ENCODE results near the gene NDUFB3. TPM values are rescaled to one million over a fixed set of nuclear protein-coding genes. Genes with fewer than 3 reads are reported as not detected.

Gene NDUFB3
- polyA plus RNA-seq, 1 donor = 91.4 TPM

- H3K36me3 ChIP-seq (ENCODE audit: control insufficient read depth, insufficient read depth, low read length) = peaks cover 14% of the 10 kb centered on the region
- H3K9me3 ChIP-seq (ENCODE audit: control insufficient read depth, low read depth, low read length) = no peaks in the 10 kb centered on the region
- H3K4me3 ChIP-seq (ENCODE audit: low read length) = no peak overlapping the region
- no CpG with 5 or more reads among the region's 2 CpGs for WGBS (ENCODE audit: insufficient coverage, low lambda C conversion rate)
- no peak for DNase-seq
- peak overlapping the region; percentile 88 for H3K27ac ChIP-seq (ENCODE audit: low read length)
- H3K4me1 ChIP-seq (ENCODE audit: control insufficient read depth, insufficient read depth, low read length) = peaks cover 60% of the 10 kb centered on the region
- H3K27me3 ChIP-seq (ENCODE audit: control insufficient read depth, insufficient read depth, low read length) = no peaks in the 10 kb centered on the region
These were observed 55.3 kb downstream of the NDUFB3 start for GRCh38 chr2:201127152-201127511.

DNA sequence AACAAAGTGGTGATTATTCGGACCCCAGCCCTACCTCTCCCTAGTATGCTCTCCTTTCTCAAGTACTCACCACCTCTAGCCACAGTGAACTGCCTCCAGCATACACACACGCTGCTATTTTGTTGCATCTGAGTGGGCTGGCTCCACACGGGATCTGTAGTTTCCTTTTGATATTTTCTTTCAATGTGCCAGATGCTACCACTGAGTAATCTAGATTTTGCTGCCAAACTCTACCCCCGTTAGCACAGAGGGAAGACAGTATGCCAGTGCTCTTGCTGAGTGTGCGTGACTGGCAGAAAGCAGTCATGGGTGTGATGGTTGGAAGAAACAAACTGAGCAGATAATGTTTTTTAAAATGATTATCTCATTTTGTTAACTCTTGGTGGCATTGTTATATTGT is 55.8 kb downstream of the NDUFB3 start:
- peak overlapping the region; percentile 88 for H3K27ac ChIP-seq (ENCODE audit: low read length)
- H3K27me3 ChIP-seq (ENCODE audit: control insufficient read depth, insufficient read depth, low read length) = no peaks in the 10 kb centered on the region
- no peak for DNase-seq
- peaks cover 56% of the 10 kb centered on the region for H3K4me1 ChIP-seq (ENCODE audit: control insufficient read depth, insufficient read depth, low read length)
- no peak overlapping the region for H3K4me3 ChIP-seq (ENCODE audit: low read length)
- H3K36me3 ChIP-seq (ENCODE audit: control insufficient read depth, insufficient read depth, low read length) = peaks cover 17% of the 10 kb centered on the region
- H3K9me3 ChIP-seq (ENCODE audit: control insufficient read depth, low read depth, low read length) = no peaks in the 10 kb centered on the region
- no CpG with 5 or more reads among the region's 5 CpGs for WGBS (ENCODE audit: insufficient coverage, low lambda C conversion rate)

GRCh38 chr2:201128033-201128432 is 56.2 kb downstream of the NDUFB3 start:
- peaks cover 53% of the 10 kb centered on the region for H3K4me1 ChIP-seq (ENCODE audit: control insufficient read depth, insufficient read depth, low read length)

DNA sequence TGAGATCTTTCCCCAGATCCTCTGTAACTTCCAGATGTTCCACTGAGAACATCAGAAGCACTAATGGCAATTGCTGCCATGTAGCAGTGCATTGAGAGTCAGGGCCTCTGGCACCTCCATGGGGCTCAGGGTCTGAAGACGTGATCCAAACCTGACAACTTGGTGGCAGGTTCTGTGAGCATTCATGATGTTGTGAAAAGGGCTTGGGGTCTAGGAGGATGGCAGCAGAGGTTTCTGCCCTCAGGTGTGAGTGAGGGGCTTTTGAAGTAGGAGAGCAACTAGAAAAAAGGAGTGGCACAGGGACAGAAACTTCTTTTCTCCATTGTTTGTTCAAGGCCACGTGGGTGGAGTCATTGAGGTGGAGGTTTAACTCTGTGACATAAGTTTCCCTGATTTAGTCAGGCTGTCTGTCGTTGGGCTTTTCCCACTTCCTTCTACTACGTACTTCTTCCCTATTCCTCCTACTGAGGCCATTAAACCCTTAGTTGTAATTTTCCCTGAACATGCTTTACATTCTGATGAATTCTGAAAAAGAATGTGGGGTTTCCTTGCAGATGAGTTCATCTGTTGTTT is 57.2 kb downstream of the NDUFB3 start:
- Histone ChIP-seq H3K4me3 (ENCODE audit: low read length) (no peak overlapping the region), H3K27me3 (ENCODE audit: control insufficient read depth, insufficient read depth, low read length) (no peaks in the 10 kb centered on the region), H3K36me3 (ENCODE audit: control insufficient read depth, insufficient read depth, low read length) (peaks cover 26% of the 10 kb centered on the region), H3K4me1 (ENCODE audit: control insufficient read depth, insufficient read depth, low read length) (peaks cover 48% of the 10 kb centered on the region), H3K27ac (ENCODE audit: low read length) (peak overlapping the region; percentile 76), H3K9me3 (ENCODE audit: control insufficient read depth, low read depth, low read length) (no peaks in the 10 kb centered on the region)
- WGBS (ENCODE audit: insufficient coverage, low lambda C conversion rate) = 0% methylated on average over 2 of the region's 4 CpGs
- DNase-seq = peak in 1 of 2 donors; percentile 82

More at GRCh38 chr2:201128033-201128432, 56.2 kb downstream of the NDUFB3 start:
- no CpG with 5 or more reads among the region's 1 CpG for WGBS (ENCODE audit: insufficient coverage, low lambda C conversion rate)
- H3K4me3 ChIP-seq (ENCODE audit: low read length) = no peak overlapping the region
- no peak for DNase-seq
- H3K36me3 ChIP-seq (ENCODE audit: control insufficient read depth, insufficient read depth, low read length) = peaks cover 21% of the 10 kb centered on the region
- H3K9me3 ChIP-seq (ENCODE audit: control insufficient read depth, low read depth, low read length) = no peaks in the 10 kb centered on the region
- peak overlapping the region; percentile 88 for H3K27ac ChIP-seq (ENCODE audit: low read length)
- no peaks in the 10 kb centered on the region for H3K27me3 ChIP-seq (ENCODE audit: control insufficient read depth, insufficient read depth, low read length)

DNA sequence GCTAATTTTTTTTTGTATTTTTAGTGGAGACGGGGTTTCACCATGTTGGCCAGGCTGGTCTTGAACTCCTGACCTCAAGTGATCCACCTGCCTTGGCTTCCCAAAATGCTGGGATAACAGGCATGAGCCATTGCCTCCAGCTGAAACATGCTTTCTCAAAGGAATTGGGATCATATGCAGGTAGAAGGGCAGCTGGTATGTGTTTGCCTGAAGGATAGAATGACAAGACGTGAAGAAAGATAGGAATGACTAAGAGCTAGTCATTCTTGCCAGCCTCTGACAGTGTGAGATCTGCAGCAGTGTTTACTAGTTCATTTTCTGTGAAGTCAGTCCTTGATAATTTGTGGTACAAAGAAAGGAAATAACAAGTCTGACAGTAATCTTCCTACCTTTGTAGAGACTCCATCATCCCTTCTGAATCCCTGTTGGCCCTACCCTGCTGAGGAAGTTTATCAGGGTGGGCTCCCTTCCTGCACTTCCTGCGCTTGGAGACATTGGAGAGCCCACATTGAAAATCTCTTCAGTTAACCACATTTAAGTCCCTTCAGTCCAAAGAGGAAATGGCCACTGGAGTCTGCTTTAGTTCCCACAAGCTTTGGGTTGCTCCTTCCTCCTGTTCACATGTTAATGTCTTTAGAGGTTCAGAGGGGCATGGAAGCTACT is 58.9 kb downstream of the NDUFB3 start:
- Histone ChIP-seq H3K4me3 (ENCODE audit: low read length) (no peak overlapping the region), H3K27me3 (ENCODE audit: control insufficient read depth, insufficient read depth, low read length) (no peaks in the 10 kb centered on the region), H3K4me1 (ENCODE audit: control insufficient read depth, insufficient read depth, low read length) (peaks cover 32% of the 10 kb centered on the region), H3K36me3 (ENCODE audit: control insufficient read depth, insufficient read depth, low read length) (peaks cover 34% of the 10 kb centered on the region), H3K27ac (ENCODE audit: low read length) (peak overlapping the region; percentile 15), H3K9me3 (ENCODE audit: control insufficient read depth, low read depth, low read length) (no peaks in the 10 kb centered on the region)
- no peak for DNase-seq
- WGBS (ENCODE audit: insufficient coverage, low lambda C conversion rate) = no CpG with 5 or more reads among the region's 3 CpGs

GRCh38 chr2:201132518-201132917 is 60.7 kb downstream of the NDUFB3 start:
- Histone ChIP-seq H3K4me3 (ENCODE audit: low read length) (no peak overlapping the region), H3K9me3 (ENCODE audit: control insufficient read depth, low read depth, low read length) (no peaks in the 10 kb centered on the region), H3K27ac (ENCODE audit: low read length) (no peak overlapping the region), H3K27me3 (ENCODE audit: control insufficient read depth, insufficient read depth, low read length) (no peaks in the 10 kb centered on the region), H3K4me1 (ENCODE audit: control insufficient read depth, insufficient read depth, low read length) (peaks cover 20% of the 10 kb centered on the region), H3K36me3 (ENCODE audit: control insufficient read depth, insufficient read depth, low read length) (peaks cover 52% of the 10 kb centered on the region)
- WGBS (ENCODE audit: insufficient coverage, low lambda C conversion rate) = no CpG with 5 or more reads among the region's 1 CpG
- no peak for DNase-seq

Other genes with a start within 250 kb of the NDUFB3 start
- 227 TPM for gene CLK1, start 207.3 kb upstream of the NDUFB3 start, polyA plus RNA-seq
- gene PPIL3, start 182.9 kb upstream of the NDUFB3 start, polyA plus RNA-seq = 69.3 TPM
- gene NIF3L1, start 182.6 kb upstream of the NDUFB3 start, polyA plus RNA-seq = 23.3 TPM
- 23.9 TPM for gene ORC2, start 108.3 kb upstream of the NDUFB3 start, polyA plus RNA-seq
- 12.4 TPM for gene HYCC2, start 330 bp upstream of the NDUFB3 start, polyA plus RNA-seq
- 90.6 TPM for gene CFLAR, start 44.2 kb downstream of the NDUFB3 start, polyA plus RNA-seq
- 19.9 TPM for gene CASP10, start 111.1 kb downstream of the NDUFB3 start, polyA plus RNA-seq
- 40.2 TPM for gene CASP8, start 188.5 kb downstream of the NDUFB3 start, polyA plus RNA-seq